Measurements from ENCODE around the gene EXOC6.
"Not testable (repeated sequence)": the region's sequence is repeated elsewhere in the genome, so short reads cannot be mapped to it uniquely, and the experiment has no call there.

- TF ChIP-seq, protein P1, sequence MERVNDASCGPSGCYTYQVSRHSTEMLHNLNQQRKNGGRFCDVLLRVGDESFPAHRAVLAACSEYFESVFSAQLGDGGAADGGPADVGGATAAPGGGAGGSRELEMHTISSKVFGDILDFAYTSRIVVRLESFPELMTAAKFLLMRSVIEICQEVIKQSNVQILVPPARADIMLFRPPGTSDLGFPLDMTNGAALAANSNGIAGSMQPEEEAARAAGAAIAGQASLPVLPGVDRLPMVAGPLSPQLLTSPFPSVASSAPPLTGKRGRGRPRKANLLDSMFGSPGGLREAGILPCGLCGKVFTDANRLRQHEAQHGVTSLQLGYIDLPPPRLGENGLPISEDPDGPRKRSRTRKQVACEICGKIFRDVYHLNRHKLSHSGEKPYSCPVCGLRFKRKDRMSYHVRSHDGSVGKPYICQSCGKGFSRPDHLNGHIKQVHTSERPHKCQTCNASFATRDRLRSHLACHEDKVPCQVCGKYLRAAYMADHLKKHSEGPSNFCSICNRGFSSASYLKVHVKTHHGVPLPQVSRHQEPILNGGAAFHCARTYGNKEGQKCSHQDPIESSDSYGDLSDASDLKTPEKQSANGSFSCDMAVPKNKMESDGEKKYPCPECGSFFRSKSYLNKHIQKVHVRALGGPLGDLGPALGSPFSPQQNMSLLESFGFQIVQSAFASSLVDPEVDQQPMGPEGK (CRISPR knock-in tag; IDR thresholded peaks at IDR 0.05; ENCODE audit: borderline replicate concordance): not testable (repeated sequence)
- TF ChIP-seq ZFP30 (CRISPR knock-in tag; IDR thresholded peaks at IDR 0.05): not testable (repeated sequence)
These were observed 128.0 kb downstream of the EXOC6 start for GRCh38 chr10:92976278-92976677.

Data from SK-N-SH treated with all-trans-retinoic acid at 6 μM for 48 hours (cell line).